Keratinocyte (primary cell): ENCODE results near the gene ERICH6.

Experiments
- EZH2 ChIP-seq: IDR thresholded peaks from one replicate; pipeline ENCODE4 v1.6.1; 2012; ENCODE audit warnings: inconsistent platforms, mild to moderate bottlenecking, low read length, moderate library complexity
- TF ChIP-seq, protein P1 (sequence below), 3 experiments: IDR thresholded peaks in 1 of 3; conservative IDR thresholded peaks in 1 of 3; optimal IDR thresholded peaks in 1 of 3; 2 replicates in 2 of 3; 3 replicates in 1 of 3; pipeline versions ENCODE3 to v1.5.1; 2011; ENCODE audit warnings: low read length in 3 of 3, mild to moderate bottlenecking in 3 of 3, moderate library complexity in 2 of 3, control low read depth in 1 of 3, inconsistent platforms in 1 of 3; ENCODE audit not compliant: insufficient read depth in 2 of 3; ENCODE audit errors: extremely low read depth in 1 of 3

DNA sequence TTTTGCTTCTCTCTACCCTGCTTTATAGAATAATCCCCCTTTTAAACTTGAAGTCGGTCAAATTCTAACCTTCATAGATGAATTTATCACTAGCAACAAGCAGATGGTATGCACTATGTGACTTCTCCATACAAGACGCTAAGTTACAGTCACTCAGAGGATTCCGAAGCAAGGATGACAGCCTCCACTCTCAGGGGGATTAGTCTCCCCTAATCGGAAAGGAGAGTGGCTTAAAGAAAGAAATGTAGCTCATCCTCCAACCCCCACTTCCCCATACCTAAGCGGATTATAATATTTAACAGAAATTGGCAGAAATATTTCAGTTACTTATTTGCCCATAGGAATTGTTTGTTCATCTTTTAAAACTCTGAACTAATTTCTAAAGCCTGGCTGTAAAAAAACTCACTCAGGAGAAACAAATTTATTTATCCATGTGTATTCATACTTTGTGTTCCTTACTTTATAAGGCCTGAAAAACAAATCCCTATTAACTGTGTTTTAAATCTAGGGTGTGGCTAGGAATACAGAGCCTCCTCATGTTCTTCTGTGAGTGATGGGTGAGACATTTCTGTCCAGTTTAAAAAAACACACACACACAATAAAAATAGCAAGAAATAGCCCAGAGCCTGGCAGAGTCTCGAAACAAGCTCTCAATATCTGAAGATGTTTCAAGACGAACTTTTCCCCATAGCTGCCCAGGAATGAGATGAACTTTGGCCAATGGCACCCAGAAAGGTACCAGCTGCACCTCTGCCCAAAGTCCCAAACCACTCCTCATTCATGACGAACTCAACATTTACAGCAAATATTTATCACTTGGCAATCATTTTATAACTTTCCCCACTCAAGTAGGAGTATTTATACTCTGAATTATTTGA is 40.6 kb upstream of the ERICH6 start:
- TF ChIP-seq, protein P1, sequence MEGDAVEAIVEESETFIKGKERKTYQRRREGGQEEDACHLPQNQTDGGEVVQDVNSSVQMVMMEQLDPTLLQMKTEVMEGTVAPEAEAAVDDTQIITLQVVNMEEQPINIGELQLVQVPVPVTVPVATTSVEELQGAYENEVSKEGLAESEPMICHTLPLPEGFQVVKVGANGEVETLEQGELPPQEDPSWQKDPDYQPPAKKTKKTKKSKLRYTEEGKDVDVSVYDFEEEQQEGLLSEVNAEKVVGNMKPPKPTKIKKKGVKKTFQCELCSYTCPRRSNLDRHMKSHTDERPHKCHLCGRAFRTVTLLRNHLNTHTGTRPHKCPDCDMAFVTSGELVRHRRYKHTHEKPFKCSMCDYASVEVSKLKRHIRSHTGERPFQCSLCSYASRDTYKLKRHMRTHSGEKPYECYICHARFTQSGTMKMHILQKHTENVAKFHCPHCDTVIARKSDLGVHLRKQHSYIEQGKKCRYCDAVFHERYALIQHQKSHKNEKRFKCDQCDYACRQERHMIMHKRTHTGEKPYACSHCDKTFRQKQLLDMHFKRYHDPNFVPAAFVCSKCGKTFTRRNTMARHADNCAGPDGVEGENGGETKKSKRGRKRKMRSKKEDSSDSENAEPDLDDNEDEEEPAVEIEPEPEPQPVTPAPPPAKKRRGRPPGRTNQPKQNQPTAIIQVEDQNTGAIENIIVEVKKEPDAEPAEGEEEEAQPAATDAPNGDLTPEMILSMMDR (optimal IDR thresholded peaks at IDR 0.05 in 1 of 3, IDR thresholded peaks at IDR 0.05 in 1 of 3, conservative IDR thresholded peaks at IDR 0.05 in 1 of 3; ENCODE audit: extremely low read depth in 1 of 3, insufficient read depth in 2 of 3, low read length in 3 of 3), result no peak
- no peak for TF ChIP-seq EZH2
